TTC549 (cell line): ENCODE measurements around the gene ALOX5AP.
"Not testable (repeated sequence)": the region's sequence is repeated elsewhere in the genome, so short reads cannot be mapped to it uniquely, and the experiment has no call there.

Experiments
- FAIRE-seq: peaks from 2 replicates; lab custom pipeline; 2012; peaks lifted over from hg19 to GRCh38; lab: Jason Lieb, UNC

The ALOX5AP gene

DNA sequence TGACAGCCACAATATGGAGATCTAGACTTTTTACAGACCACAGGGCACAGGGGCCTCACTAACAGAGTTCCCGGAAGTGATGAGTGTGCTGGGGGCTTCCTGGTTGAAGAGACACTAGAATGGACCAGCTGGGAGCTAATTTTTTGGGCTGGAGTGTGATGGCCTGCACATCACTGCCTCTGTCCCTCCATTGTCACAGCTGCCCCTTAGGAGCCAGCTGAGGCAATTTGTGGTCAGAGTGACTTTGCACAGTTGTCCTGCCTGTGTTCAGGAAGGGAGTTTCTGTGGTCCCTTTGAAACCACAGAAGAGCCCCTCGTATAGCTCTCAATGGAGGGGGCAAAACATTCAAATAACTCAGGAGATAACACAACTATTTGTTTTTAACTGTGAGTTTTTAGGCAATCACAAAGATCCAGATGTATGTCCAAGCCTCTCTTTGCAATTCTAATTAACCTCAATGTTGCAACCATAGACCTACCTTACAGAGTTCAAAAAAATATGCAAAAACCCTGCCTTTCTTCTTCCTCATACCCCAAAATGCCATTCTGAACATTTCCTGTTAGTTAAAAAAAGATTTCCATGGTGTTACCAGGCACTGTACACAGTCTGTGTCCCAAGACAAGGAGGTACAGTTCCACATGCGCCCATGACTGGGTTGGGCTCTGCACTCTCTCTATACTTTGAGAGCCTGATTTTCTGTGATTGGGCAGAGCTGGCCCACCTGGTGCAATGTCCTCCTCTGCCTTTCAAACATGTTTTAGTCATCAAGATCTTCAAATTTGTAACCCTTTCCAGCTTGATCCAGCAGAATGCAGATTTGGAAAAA lies 2.4 kb downstream of the ALOX5AP start:
- FAIRE-seq = no peak

DNA sequence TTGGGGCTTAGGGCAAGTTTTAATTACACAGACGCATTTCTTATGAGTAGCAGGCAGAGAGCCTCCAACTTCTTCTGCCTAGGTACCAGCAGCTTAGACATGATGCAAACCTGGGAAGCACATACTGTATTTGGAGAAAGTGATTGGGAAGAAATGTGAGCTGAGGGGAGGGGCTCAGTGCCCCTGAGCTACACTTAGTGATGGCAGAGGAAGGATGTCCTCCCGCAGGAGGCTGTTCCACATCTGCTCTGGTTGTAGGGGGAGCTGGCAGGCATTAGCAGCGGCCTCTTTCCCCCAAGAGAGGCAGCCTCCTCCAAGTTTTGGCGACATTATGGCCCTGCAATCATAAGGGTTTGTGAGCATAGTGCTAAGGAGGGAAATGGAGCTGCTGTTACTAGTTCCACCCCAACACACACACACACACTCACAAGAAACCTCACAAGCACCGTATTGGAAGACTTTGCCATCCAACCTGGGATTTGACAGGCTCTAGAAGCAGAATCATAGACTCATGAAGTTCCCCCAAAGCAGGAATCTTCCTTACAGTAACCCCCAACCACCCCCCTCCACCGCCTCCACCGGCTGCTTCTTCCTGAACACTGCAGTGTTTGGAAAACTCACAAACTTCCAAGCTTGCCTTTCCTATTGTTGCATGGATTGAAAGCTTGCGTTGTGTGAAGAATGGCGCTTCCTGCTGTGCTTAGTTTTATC lies 3.3 kb downstream of the ALOX5AP start:
- FAIRE-seq = no peak

DNA sequence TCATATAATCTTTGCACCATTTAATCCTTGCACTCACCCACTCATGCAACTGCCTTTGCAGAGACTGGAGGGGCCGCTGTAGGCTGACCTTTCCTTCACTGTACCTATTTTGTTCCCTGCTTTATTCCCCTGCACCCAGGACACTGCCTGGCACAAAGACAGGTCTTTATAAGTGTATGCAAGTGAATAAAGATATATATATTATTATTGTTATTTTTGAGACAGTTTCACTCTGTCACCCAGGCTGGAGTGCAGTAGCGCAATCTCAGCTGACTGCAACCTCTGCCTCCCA lies 3.8 kb downstream of the ALOX5AP start:
- FAIRE-seq = no peak

DNA sequence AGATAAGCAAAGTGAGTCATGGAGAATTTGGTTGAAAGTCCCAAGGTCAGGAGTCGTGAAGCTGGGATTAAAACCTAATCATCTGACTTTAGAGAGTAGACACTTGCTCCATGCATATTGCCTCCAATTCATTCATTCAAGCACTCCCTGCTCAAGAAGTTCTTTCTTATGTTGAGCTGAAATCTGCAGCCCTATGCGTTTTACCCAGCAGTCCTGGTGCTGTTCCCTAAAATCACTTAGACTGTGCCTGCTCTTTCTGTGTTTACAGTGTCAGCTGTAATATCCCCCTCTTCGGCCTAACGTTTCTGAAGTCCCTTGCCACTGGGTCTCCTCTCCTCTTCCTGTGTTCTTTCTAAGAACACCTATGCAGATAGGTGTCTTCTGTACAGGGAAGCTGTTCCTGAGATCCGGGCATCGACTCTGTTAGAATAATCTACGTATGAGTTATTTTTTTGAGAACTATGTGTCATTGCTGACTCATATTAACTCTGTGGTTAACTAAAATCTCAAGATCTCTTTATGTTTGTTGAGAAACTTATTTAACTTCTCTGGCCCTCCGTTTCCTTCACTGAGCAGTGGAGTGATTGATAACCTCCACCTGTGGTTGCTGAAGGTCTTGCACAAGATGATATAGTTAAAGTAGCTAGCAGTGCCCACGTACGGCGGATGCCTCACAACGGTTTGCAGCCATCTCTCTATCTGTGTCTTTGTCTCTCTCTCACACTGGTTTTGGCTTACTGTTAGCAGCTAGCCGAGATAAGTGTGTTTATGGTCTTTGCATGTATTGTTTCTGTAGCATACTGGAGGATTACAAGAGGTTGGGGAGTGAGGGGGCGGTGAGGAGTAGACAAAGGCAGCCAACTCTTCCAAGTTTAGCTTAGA lies 4.7 kb downstream of the ALOX5AP start:
- no peak for FAIRE-seq

DNA sequence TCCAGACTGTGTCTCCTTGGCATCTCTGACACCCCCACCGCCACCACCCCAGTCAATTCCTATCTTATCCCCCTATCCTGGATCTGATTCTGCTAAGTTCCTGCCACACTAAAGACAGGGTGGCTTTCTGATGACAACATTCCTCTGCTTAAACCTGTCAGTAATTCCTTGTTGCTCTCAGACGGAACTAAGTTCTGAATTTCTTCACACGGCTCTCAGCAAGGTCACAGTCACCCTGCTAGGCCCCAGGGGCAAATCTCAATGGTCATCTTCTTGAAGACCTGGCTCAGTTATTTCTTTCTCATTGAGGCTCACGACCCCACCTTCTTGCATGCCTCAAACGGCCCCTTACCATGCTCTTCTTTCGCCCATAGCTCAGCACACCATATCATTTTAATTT lies 7.6 kb downstream of the ALOX5AP start:
- FAIRE-seq = no peak

DNA sequence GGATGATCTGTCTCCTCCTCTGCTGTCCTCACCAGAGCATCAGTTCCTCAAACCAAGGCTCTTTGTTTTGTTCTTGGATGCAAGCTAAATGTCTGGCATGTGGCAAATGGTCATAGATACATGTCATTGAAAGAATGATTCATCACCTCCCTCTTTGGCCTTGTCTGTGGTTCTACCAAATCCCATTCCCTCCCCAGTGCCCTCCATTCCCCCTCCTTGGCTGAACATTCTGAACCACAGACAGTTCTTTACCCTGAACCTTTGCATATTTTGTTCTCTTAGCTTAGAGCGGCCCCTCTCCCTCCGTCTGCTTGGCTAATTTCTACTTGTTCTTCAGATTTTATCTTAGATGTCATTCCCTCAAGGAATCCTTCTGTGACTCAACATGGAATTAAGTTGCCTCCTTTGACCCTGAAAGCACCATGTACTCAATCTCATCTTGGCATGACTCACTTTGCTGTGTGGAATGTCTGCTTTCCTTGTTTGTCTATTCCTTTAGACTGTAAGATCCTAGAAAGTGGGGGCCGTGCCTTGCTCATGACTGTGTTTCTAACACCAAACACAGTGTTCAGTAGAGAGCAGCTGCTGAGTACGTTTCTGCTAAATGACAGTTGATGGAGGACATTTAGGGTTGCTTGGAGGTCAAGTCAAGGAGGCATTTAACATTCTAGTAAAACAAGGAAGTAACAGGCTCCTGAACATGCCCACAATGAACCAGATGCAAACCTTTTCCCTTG lies 8.1 kb downstream of the ALOX5AP start:
- FAIRE-seq = peak; percentile 75

DNA sequence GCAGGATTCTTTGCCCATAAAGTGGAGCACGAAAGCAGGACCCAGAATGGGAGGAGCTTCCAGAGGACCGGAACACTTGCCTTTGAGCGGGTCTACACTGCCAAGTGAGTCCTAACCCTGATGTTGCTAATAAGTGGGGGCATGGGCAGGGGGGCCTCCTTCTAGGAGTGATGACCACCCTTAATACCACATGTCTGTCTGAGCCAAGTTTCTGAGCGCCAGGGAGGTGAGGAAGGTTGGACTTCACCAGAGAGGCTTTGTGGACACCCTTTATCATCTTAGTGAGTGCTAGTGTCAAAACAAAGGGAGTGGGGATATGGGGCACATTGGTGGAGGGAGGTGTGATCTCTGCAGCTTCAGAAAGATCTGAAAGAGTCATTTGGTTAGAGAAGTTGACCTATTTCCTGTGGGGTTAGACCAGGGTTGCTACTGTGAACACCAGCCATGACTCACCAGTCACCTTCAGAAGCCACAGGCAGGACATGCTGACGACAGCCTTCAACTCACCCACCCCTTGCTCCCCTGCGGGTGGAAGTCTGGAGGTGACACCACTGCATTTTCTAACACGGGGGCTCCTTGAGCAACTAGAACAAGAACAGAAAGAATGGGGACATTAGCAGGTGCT lies 8.8 kb downstream of the ALOX5AP start:
- FAIRE-seq = no peak

DNA sequence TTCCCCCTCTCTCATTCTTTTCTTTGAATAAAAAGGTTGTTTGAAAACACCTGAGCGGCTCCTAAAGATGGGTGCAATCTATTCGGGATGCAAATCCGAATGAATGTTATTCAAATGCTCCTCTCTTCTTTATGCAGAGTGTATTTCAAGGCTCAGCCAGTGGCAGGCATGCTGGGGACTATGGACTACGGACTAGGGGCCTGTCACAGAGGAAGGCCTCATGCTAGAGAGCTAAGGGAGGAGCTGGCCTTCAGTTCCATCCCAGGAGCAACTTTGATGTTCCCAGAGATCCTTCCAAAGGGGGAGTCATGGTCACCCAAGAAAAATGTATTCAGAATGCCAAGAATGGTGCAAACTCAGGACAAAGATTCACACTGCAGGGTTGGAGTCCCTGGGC lies 9.3 kb downstream of the ALOX5AP start:
- no peak for FAIRE-seq

DNA sequence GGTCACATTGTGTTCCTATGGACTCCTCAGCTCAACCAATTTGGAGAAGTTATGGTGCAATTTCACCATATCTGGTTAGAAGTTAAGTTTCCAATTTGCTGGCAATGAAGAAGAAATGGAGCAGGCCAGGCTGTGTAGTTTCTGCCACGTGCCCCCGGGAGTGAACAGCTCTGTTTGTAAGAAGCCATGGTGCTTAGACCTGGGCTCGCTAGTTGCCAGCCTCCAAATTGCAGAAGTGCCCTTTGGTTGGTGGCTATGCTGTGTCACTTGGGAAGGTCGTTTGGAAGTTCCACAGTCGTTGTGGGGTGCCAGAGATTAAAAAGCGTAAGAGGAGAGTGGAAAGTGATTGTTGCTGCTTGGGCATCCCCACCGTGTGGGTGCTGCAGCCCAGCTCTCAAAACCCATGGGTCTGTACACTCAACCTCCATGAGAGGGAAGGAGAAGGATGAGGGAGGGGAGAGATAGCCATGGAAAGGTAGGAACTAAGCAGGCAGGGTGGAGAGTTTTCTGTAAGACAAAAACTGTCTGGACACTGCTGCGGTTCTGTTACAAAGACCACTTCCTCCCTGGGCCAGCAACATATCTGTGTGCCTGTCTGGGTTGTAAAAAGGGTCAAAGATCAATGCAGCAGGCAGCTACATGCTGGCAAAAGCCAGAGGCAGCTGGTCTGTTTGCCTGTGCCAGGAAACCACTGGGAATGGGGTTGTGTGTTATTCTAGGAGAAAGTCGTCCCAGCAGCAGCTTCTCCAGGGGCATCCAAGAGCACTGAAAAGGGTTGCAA lies 10.8 kb downstream of the ALOX5AP start:
- no peak for FAIRE-seq

DNA sequence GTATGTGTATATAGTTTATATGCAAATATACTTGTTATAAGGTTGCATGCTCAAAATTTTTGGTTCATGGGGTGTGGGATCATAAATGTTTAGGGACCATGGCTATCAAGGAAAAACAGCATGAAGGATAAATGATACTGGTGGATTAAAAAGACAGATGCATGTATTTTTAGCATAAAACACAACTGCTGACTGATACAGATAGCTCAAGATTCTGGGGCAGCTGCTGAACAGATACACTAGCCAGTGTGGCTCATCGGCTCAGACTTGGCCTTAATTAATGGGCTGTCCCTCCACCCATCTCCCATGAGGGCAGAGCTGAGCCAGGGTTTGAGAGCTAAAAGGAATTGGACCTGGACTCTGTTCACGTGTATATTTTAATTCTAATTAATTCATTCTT lies 11.4 kb downstream of the ALOX5AP start:
- no peak for FAIRE-seq

DNA sequence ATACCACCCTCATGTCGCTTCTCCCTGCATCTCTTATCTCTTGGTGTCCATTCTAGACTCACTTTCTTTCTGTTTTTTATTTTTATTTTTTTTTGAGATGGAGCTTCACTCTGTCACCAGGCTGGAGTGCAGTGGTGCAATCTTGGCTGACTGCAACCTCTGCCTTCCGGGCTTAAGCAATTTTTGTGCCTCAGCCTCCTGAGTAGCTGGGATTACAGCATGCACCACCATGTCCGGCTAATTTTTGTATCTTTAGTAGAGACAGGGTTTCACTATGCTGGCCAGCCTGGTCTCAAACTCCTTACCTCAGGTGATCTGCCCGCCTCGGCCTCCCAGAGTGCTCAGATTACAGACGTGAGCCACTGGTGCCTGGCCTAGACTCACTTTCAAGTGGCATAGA lies 12.5 kb downstream of the ALOX5AP start:
- not testable (repeated sequence) for FAIRE-seq

DNA sequence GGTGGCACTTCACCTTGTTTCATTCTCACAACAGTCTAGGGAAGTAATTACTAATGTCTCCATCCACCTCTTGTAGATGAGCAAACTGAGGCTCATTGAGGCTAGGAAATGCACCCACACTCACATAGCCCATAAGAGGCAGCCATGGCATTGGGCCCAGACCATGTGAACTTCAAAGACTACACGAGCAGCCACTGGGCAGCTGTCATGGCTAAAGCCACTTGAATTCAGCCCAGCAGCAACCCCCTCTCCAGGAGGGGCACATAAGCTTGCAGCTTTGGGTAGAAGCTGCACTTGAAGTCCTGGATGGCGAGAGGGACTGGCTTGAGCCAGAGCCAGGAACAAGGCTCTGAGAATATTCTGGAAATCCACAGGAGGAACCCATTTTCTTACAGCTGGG lies 13.4 kb downstream of the ALOX5AP start:
- no peak for FAIRE-seq

DNA sequence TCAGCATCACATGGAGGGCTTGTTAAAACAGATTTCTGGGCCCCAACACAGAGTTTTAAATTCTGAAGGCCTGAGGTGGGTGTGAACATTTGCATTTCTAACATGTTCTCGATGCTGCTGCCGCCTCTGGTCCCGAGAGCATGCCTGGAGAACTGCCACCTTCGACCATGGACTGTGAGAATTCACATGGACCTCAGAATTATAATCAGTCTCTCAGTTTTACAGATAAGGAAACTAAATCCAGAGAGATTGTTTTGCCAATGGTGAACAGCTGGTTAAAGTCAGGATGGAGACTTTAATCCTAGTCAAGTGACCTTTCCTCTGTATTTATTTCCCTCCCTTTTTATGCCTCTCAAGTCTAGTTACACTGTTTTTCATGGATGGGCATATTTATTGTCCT lies 14.7 kb downstream of the ALOX5AP start:
- FAIRE-seq = no peak

DNA sequence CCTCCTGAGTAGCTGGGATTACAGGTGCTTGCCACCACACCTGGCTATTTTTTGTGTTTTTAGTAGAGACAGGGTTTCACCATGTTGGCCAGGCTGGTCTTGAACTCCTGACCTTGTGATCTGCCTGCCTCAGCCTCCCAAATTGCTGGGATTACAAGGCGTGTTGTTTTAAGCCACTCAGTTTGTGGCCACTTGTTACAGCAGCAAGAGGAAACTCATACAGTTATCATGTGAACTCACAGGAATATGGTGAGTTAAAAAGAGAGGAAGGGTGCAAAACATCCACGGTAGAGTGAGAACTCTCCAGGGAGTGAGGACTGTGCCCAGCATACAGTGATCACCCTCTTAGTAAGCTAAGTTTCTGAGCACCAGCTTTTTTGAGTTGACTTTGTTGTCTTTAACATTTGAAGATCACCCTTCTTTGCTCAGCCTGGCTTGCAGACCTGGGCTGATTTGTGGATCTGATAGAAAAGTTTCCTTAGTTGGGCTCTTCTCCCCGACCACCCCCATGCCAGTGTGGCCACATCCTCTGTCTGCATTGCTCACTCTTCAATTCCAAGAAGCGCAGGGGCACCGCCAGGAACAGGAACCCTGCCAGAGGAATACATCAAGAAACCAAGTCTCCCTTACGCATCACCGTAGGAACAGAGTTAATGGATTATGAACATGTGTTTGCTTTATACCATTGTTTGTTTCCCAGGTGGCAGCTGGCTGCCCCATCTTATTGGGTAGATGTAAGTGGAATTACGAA lies 16.0 kb downstream of the ALOX5AP start:
- no peak for FAIRE-seq

DNA sequence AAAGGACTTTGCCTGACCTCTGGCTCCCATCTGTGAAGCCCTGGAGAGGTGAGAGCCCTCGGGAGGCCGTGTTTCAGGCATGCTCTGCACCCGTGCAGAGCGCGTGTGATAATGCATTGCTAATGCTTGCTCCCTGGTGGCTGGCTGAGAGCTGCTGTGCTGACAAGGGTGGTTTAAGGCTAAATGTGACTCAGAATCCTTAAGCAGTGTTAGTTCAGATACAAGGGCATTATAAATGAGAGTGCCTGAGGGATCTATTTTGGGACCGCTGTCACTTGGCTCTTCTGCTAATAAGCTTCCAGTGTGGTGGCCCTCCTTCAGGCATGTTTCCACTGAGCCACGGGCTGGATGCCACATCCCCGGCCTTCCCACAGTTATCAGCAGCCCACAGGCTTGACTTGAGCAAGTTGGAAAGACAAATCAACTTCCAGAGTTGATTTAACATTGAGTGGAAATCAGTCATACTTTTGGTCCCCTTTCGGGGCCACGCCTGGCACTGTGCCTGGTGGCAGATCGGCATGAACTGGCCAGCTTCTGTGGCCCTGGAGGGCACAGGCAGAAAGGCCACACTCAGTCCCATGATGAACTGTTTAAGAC lies 17.0 kb downstream of the ALOX5AP start:
- no peak for FAIRE-seq

DNA sequence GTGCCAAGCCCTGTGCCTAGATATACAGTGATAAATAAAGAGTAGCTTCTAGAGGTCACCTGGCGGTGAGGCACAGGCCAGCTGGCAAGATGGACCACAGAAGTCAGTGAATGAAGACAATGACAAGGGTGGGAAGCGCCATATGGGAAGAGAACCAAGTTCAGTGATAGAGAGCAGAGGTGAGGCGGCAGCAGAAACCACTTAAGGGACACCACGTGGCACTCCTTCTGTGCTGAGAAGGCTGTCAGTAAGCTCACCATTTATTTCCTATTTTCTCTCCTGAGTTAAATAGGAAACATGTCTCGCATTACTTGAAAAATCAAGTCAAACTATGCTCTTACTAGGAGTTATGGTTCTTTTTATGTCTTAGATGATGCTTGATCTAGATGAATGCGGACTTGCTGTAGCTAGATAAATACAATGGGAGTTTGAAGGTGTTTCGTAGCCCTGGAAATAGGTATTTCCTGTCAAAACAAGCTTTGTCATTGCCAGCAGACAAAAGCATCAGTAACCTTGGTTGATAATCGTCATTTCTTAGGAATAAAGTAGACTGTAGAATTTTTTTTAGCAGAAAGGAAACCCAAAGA lies 17.8 kb downstream of the ALOX5AP start:
- FAIRE-seq = no peak

DNA sequence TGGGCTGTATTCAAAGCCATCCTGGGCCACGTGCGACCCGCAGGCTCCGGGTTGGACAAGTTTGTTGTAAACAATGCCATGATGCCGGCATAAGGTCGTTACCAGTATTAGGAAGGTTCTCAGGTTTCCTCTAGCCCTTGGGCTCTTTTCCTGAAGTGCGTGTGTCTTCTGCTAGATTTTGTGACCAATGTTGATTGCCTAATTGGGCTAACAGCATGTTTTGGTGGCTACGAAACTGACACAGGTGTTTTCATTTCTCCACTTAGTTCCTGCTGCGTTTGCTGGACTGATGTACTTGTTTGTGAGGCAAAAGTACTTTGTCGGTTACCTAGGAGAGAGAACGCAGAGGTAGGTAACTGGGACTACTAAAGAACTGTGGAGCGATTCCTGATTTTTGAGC lies 20.3 kb downstream of the ALOX5AP start:
- FAIRE-seq = no peak

DNA sequence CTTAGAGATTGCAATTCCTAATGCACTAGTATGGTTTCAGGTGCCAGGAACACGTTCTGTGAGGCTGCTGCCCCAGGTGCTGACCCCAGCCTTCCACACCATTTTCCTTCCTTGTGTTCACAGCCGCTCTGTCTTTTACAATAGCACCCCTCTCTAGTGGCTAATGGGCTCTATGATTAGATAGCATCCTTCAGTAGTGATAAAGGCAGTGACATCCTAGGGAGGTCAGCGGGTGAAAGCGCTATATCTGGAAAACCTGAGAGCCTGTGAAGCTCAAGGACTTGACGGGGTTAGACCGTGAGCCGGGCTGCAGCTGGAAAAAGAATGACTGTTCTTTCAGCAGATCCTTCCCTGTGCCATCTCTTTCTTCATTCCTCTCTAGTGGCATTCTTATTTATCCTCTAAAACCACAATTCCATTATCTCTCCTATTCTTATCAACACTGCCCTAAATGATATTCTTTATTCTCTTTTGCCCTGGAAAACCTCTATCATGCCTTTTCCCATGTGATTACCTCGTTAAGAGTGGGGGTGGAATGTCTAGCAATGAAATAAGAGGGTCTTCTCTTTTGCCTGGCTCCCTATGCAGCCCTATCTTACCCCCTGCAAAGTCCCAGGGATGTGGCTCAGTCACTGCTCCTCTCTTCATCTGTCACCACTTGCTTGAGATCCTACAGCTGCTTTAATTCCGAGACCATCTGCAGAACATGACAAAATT lies 21.8 kb downstream of the ALOX5AP start:
- FAIRE-seq = no peak

DNA sequence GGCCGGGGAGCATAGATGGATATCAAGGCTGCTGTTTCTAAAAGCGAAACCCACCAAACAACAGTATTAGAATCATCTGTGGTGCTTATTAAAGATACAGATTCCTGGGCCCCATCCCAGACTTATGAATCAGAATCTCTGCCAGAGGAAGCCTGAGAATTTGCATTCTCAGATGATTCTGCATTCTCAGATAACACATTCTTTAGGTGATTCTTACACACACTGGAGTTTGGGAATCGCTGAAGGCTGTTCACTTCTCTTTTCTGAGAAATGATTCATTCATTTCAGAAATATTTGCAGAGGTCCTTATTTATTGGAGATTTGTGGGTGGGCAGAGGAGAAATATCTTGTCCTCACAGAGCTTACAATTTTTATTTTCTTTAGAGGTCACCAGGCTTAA lies 24.4 kb downstream of the ALOX5AP start:
- FAIRE-seq = no peak
